NCI-H128 (cell line): ENCODE measurements around the gene LRRC51.
A peak's percentile ranks its signal among the peaks of the same experiment; 100 is the strongest.

ENCODE experiments used
- DNase-seq: peaks from one replicate; lab custom pipeline; 2025; ENCODE audit not compliant: unreplicated experiment; lab: John Stamatoyannopoulos, UW

Gene LRRC51, protein sequence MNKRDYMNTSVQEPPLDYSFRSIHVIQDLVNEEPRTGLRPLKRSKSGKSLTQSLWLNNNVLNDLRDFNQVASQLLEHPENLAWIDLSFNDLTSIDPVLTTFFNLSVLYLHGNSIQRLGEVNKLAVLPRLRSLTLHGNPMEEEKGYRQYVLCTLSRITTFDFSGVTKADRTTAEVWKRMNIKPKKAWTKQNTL

DNA sequence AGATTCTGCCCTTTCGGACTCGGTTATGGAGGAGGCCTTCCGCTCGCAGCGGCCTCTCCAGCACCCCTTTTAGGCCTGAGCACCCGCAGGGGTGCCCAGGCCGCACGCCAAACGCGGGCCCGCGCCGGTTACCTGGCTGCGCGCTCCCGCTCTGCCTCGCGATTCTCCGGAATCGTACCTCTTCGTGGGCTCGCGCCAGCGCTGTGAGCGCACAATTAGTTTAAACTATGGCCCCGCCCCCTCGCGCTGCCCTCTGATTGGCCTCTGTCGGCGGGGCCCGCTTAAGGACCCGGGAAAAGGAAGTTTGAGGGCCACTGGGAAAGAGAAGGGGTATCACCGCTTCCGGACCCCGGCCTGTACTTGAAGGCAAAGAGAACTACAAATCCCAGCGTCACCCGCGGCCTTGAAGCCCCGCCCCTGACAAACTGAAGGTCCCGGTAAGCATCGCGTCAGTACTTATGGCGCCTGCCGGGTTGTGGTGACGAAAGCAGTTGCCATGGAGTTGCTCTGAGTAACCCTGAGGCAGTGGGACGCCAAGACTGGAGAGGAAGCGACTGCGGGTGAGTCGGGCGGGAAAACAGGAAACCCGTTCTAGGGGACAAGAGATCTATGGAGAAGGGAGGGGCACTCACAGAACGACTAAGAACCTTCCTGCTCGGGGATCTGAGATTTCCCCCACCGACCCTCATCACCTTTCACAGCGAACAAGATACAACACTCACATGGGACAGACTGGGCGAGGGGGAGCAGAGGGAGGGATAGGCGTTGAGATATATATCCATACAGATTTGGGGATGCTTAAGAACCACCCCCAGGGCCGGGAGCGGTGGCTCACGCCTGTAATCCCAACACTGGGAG is at the start of gene LRRC51, which contains the start of gene NUMA1:
TSS of gene LRRC51 (plus strand) at position 525 of the 858 bp plus-strand sequence. CDS start 8,234 bp downstream, outside the sequence.
TSS of gene NUMA1 (minus strand) at position 217 of the 858 bp plus-strand sequence. CDS start 44,599 bp downstream, outside the sequence.
- peak; percentile 100 for DNase-seq

DNA sequence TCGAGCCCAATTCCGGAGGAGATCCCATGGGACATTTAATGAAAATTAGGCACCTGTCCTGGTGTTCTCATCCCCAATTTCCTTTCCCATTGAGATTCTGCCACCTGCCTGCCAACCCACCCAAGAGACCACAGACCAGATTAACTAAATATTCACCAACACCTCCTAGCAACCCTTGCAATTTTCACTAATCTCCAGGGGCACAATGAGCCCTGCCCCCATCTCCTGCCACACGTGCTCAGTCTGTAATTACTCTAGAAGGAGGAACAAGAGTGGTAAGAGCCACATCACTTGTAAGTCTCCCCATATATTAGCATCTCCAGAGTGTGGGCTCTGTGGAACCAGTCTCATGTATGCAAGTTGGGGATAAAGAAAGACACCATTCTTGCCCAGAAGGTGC is 44.0 kb upstream of the LRRC51 start:
- no peak for DNase-seq

DNA sequence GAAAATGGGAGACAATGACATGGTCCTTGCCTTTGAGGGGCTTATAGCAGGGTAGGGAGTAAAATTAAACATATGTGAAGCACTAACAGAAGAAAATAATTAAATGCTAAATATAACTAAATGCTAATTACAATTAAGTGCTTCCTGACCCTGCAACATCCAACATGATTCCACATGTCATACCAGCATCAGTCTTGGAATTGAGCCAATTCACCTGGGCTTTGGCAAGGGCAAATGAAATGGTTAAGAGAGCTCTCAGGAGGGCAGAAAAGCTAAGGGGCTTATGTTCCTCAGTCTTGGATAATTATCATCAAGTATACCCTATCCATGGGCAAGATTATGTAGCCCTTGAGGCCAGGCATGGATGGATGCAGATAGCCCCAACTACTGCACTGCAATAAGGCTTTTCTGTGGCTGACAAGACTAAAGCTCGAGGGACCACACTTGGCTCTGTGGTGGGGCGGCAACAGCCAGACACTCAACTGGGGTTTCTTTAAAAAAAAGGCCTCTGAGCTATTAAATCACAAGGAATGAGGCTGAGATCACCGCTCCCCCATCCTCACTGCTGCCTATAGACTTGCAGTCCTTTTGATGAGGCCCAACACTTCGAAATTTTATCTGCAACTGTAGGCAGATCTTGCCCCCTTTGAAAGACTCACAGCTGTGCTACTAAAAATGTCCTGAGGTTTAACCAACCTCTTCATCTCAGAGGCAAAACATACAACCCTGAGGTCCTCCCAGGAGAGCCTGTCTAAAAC is 42.9 kb upstream of the LRRC51 start:
- no peak for DNase-seq

DNA sequence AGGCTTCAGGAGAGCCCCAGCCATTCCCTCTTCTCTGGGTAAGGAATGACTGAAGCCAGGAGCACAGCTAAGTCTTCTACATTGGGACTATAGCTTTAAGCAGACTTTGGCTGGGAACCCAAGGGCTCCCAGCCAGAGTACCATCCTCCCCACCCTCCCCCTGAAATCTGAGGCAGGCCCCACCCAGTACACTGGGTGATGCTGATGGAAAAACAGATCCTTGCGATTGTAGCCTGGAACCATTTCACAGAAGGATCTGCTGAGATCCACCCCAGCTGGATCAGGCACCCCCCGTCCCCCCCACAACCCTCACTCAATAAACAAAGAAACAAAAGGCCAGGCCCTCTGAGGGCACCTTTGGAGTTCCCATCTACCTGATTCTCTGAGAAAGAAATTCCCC is 42.2 kb upstream of the LRRC51 start:
- DNase-seq, result no peak

DNA sequence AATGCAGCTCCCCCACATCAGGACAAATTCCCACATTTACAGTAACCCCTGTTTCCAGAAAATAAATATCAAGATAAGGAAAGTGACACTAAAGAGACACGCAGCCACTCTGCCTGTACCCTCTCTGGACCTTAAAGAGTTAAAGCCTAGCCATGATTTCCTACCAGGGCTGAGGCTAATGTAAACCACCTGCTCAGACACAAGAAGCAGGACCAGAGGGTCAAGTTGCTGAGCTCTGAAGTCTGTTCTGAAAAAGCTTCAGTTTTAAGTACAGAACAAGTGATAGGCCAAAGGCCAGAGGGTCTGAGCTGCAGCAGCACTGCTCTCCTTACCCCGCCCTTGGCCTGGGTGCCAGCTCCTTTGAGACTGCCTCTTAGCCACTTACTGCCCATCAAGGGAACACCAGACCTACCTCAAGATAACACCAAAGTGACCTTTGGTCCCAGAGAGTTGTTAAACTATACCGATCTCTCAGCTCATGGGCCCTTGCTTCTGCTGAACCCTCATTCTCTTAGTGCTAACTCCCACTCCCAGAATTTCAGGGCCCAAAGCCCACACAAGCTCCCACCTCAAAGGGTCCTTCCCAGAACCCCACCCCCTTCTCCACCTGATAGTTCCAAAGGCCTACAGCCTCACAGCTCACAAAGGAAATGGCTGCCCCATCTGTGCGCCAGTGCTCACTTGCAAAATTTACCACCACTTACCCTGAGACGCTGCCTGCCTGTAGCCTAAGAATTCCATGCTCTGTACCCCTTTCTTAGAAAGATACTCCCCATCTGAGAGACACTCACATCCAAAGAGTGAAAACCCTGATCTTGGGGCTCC is 41.4 kb upstream of the LRRC51 start:
- no peak for DNase-seq

DNA sequence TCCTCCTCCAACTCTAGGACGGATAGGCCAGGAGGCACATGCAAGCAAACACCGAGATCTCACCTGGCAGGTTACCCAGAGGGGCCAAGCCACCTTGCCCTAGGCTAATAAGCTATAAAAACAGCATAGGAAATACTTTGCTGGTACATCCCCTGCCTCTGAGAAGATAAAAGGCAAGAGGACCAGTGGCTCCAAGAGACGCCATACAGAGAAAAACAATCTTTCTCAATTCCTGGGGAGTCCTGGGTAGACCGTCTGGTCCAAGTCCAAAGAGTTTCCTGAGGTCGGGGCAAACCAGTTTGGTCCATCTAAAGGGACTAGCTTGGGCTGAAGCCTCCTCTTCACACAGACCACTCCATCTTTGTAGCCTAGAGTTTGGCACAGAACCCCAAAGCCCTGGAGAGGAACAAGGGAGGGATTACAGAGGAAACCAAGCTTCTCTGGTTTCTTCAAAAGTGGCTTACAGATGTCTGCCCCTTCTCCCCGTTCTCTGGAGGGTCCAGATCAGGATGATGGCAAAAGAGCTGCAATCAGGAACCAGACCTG is 40.7 kb upstream of the LRRC51 start:
- no peak for DNase-seq

DNA sequence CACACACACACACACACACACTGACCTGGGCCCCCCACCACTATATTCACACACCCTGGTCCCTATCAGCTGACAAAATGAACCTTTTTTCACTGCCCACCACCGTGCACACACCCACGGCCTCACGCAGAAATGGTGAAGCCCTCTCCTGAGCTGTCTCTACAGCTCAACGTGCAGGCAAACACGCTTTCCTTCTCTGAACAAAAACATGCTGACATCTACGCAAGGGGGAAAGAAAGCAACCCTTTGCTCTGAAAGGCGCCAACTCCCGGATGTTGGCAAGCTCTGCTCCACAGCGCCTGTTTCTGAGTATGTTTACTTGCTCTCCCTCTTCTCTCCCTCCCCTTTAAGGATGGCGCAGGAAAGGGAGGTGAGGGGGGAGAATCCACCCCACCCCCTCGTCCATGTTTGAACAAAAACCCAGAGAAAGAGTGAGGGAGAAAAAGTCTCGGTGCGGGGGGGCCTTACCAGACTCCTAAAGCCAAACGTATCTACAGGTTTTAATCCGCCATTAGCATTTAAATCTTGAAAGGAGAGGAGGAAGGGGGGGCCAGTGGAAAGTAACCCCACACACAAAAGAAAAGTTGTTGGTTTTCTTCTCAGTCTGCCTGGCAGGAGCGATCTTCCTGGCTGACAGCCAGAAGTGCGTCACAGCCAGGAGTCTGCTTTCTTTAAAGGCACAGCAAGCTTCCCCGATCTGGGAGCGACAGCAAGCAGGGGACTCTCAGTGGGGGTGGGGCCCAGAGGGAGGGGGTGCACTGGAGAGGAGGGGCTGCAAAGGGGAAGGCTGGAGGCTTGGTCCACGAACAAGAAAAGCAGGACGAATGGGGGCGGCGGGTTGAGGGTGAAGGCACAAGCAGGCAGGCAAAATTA is 39.9 kb upstream of the LRRC51 start:
- DNase-seq, result peak; percentile 88

DNA sequence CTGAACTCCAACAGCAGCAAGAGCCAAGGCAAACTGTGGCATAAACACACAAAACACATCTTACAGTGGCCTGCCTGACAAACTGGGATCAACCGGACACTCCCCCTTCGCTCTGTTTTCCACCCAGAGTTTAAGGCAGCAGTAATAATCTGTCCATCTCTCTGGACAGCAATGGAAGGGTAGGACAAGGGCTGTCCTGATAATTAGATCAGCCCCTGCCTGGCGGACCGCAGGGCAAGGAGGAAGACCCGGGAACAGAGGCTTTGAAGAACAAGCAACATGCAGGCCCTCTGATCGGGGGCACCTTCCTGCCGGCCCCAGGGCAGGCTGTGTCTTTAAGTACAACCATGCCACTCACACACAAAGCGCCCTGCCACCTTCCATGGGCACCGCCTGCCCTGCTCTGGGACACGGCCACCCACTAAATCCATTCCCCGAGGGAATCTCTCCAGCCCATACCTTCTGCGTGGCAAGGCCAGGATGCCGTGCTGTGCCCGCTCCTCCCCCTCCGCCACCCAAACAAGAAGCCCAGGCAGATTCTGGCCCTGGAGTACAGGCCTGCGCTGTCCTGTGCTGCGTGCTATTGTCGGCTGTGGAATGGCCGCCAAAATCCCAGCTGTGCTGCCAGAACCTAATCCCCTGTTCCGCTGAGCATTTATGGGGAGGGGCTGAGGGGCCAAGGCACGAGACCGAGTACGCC is 39.1 kb upstream of the LRRC51 start:
- peak; percentile 62 for DNase-seq

DNA sequence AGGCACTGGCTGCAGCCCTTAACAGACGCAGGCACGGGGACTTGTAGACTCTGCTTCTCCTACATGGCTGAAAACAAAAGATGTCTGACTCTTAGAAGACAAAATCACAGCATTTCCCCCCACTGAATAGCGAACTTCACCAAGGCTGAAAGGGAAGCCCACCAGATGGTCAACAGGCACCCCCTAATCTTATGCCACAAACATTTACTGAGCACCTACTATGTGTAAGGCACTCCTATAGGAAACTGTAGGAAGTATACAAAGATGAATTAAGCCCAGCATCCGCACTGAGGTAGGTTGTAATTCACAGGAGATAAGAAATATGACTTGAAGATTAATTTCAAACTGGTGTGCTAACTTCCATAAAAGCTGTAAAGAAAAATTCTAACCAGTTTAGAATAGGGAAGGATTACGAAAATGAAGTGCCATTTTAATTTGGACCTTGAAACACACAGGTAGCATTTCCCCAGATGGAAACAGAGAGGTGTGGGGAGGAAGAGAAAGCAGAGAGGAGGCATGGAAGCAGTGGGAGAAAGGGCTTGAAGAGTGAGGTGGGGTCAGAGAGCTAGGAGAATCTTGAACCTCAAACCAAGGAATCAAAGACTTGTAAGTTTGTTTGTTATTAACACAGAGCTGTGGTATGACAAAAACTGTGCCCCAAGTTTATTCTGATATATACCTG is 38.4 kb upstream of the LRRC51 start:
- DNase-seq, result no peak

DNA sequence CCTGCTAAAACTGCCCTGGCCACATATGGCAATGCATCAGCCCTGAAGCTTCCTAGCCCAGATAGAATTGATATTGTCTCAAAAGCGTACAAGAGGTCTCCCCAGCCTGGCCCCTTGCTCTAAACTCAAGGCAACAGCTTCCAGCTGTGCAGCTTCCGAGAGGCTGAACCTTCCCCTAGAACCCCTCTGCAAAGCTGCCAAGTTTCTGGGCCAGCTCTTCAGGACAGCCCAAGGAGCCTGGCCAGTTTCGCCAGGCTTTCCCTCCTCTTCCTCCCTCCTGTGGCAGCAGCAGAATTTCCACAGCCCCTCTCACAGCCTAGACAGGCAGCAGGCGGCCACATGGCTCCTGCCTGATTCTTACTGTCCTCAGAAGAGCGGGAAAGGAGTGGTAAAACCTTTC is 34.8 kb upstream of the LRRC51 start:
- DNase-seq, result no peak

DNA sequence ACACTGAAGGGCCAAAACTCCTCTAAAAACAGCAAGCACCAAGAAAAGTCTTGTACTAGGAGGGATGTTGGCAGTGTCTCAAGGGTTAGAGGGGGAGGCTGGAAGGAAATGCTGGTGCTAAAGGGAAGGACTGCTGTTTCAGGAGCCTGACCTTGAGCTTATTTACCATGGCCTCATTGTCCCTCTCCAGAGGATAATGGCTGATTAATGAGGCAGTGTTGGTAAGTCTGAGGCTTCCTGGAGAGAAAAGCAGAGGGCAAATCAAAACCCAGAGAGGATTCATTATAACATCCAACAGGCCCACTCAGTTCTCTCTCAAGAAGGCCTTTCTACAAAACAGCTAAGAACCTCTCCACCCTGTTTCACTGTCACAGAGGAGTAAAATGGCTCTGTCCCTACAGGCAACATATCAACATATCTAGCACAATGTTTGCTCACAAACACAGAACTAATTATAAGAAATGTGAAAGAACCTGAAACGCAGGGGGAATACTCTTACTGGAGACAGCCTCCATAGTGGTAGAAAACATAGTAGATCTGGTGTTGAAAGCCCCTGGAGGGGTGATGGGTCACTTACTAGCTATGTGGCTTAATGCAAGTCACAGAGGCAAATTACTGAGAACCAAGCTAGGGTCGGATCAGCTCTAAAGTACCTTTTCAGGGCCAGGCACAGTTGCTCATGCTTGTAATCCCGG is 31.7 kb upstream of the LRRC51 start:
- no peak for DNase-seq

DNA sequence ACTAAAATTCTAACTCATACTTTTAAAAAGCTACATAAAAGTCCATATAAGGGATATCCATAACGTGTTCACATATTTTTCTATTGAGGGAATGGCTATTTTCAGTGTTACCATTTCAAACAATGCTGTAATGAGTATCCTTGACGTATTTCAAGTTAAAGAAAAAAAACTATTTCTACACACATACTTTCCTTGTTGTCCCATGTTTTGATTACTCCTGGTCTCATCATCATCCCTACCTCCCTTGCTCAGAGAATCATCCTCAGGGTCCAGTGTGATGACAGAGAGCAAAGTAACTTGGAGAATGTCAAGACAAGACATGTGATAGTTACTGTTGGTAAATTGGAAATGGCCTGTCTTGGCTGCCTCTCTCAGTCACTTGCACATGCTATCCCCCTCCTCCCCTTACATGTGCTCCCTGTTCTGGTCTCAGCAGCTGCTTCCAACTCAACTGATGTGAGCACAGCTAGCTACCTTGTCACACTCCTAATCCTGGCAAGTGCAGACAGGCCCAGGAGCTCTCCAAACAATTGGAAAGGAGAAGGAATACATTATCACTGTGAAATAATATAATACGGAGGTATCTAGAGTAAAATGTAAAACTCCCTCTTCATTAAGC is 22.1 kb upstream of the LRRC51 start:
- no peak for DNase-seq

DNA sequence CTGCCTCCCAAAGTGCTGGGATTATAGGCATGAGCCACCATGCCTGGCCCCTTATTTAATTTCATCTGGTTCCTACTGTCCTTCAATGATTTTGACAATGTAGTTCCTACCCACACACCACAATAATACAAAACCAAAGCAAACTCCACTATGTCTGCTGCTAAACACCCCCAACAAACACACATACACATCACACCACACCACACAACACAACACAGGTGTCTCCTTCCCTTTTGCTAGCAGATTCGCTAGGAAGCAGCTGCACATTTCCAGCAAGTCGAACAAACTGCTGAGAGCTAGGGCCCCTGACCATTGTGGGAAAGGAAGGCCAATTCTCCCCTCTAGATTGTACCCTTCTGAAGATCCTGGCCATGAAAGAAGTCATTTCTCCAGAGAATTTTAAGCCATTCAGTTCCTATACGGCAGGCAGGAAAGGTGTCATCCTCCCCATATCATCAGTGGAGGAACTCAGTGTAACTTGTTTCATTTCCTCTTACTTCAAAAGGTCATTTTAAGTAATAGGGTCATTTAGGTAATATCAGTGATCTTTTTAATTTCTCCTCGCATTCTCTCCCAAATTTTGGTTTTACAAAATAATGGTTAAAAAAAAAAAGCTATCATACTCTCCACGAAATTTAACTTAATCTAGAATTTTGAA is 18.8 kb upstream of the LRRC51 start:
- DNase-seq, result no peak

DNA sequence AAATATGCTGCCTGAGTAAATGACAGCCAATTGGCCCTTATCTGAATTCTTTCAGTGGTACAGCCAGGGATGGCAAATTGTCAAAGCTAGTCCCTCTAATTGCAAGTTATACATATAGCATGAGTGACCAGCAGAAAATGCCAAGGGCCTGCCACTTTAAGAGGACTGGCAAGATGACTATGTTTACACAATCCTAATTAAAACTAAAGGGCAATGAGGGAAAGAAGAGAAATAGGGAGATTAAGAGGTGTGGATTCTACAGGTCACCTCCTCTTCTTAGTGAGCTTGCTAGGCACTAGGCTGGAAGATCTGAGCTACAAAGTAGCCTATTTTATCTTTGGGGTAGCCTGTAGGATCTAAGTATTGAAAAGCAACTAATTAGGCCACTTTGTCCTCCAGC is 13.8 kb upstream of the LRRC51 start:
- no peak for DNase-seq

DNA sequence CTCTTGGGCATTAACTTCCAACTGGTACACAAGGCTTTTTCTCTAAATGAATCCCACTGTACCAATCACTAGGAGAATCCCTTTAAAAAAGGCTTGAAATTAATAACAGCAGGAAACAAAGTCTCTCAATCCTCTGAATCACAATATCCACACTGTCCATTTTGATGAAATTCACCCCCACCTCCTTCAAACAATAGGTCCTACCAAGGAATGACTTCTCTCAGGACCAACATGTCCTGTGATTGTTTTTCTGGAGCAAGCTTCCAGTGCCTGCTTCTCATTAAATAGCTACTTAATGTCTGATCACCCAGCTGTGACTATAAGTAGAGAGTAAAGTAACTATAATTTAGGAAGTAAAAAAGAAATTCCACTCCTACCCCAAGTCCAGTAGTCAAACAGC is 13.4 kb upstream of the LRRC51 start:
- DNase-seq, result no peak

DNA sequence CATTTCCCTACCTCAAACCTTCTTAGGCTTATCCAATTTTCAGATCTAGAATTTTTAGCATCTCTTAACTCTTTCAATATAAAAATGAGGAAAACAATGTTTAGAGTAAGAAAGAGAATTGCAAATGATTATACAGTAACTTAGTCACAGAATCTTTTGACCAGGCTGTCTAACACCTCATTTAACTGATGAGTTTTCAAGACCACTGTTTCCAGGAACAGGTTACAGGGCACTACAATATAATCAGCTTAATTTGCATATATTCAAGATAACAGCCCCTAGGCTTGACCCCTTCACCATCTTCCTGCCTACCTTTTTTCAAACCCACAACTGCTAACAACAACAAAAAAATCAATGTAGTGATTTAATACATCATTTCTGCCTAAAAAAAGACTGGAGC is 13.0 kb upstream of the LRRC51 start:
- DNase-seq, result no peak

DNA sequence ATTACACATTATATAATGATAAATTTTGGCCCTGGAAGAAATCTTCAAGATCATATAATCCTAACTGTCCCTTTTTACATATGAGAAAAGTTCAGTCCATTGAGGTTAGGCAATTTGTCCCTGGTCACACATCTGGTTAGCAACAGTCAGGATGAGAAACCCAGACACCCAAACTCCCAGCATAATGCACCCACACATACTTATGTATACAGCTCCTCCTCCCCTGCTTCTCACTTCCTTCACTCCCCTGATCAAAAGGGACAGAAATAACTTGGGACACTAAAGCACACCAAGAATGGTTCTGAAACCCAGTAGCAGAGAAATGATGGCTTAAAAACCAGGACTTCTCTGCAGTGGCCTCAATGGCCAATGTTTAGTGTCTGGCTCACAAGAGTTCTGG is 11.4 kb upstream of the LRRC51 start:
- DNase-seq, result no peak
